ENCODE data around the gene PSMB7. TPM values are rescaled to one million over a fixed set of nuclear protein-coding genes. Genes with fewer than 3 reads are reported as not detected.

PSMB7 gene
- total RNA-seq, 5 donors from 2014 or later (not counting 1 experiment from before 2014, with no cell fraction given), result 62.6 to 75.8 (median 68.6) TPM

- H3K4me1 ChIP-seq (ENCODE audit: control insufficient read depth in 1 of 2, extremely low read depth in 1 of 2, insufficient read depth in 2 of 2, low read length in 2 of 2), result no peaks in the 10 kb centered on the region
- Mint-ChIP-seq H3K36me3 (peaks cover 19% of the 10 kb centered on the region), H3K27ac (no peak overlapping the region), H3K27me3 (no peaks in the 10 kb centered on the region), H3K9me3 (peaks cover 0 to 6% (median 6%) of the 10 kb centered on the region in 3 donors), H3K4me1 (no peaks in the 10 kb centered on the region), H3K4me3 (no peak overlapping the region)
- no peaks in the 10 kb centered on the region for H3K9me3 ChIP-seq
- DNase-seq, result no peak
- no peaks in the 10 kb centered on the region for H3K27me3 ChIP-seq (replicated peaks in 1 of 2; ENCODE audit: control insufficient read depth in 2 of 2, extremely low read depth in 1 of 2, insufficient read depth in 2 of 2, low read length in 1 of 2)
- H3K36me3 ChIP-seq (ENCODE audit: control insufficient read depth in 2 of 2, extremely low read depth in 1 of 2, insufficient read depth in 1 of 2, low read length in 1 of 2), result peaks cover 4 to 6% of the 10 kb centered on the region in 2 donors
- POLR2A ChIA-PET, result no interaction called here
- ATAC-seq (replicated peaks in 1 of 4), result no peak
- H3K4me3 ChIP-seq (ENCODE audit: control insufficient read depth in 1 of 2, extremely low read depth in 1 of 2, low read length in 1 of 2), result no peak overlapping the region
- CTCF ChIA-PET, result no interaction called here
- H3K27ac ChIP-seq (ENCODE audit: low read length), result no peak overlapping the region
- 87% methylated on average over 15 of the region's 18 CpGs for WGBS (ENCODE audit: insufficient coverage)
These were observed 74.8 kb downstream of the PSMB7 start for GRCh38 chr9:124340219-124341069.

- Mint-ChIP-seq H3K4me3 (no peak overlapping the region), H3K9me3 (peaks cover 0 to 6% (median 6%) of the 10 kb centered on the region in 3 donors), H3K4me1 (no peaks in the 10 kb centered on the region), H3K27me3 (no peaks in the 10 kb centered on the region), H3K27ac (no peak overlapping the region), H3K36me3 (peaks cover 24% of the 10 kb centered on the region)
- no peak for ATAC-seq (replicated peaks in 1 of 4)
- Histone ChIP-seq H3K9me3 (no peaks in the 10 kb centered on the region), H3K4me1 (ENCODE audit: control insufficient read depth in 1 of 2, extremely low read depth in 1 of 2, insufficient read depth in 2 of 2, low read length in 2 of 2) (no peaks in the 10 kb centered on the region), H3K4me3 (ENCODE audit: control insufficient read depth in 1 of 2, extremely low read depth in 1 of 2, low read length in 1 of 2) (no peak overlapping the region), H3K36me3 (ENCODE audit: control insufficient read depth in 2 of 2, extremely low read depth in 1 of 2, insufficient read depth in 1 of 2, low read length in 1 of 2) (peaks cover 4 to 6% of the 10 kb centered on the region in 2 donors), H3K27me3 (replicated peaks in 1 of 2; ENCODE audit: control insufficient read depth in 2 of 2, extremely low read depth in 1 of 2, insufficient read depth in 2 of 2, low read length in 1 of 2) (no peaks in the 10 kb centered on the region), H3K27ac (ENCODE audit: low read length) (no peak overlapping the region)
- WGBS (ENCODE audit: insufficient coverage), result 98% methylated on average over 9 of the region's 13 CpGs
- ChIA-PET POLR2A (no interaction called here), CTCF (no interaction called here)
- DNase-seq, result no peak
These were observed 75.6 kb downstream of the PSMB7 start for GRCh38 chr9:124339603-124340146.

GRCh38 chr9:124337562-124337961, 77.7 kb downstream of the PSMB7 start:
- H3K27me3 ChIP-seq (replicated peaks in 1 of 2; ENCODE audit: control insufficient read depth in 2 of 2, extremely low read depth in 1 of 2, insufficient read depth in 2 of 2, low read length in 1 of 2), result no peaks in the 10 kb centered on the region
- Mint-ChIP-seq H3K4me1 (no peaks in the 10 kb centered on the region), H3K4me3 (no peak overlapping the region), H3K9me3 (peaks cover 0 to 6% (median 6%) of the 10 kb centered on the region in 3 donors), H3K36me3 (peaks cover 26% of the 10 kb centered on the region), H3K27me3 (no peaks in the 10 kb centered on the region), H3K27ac (no peak overlapping the region)
- no peak for DNase-seq
- ATAC-seq (replicated peaks in 1 of 4), result no peak
- no peaks in the 10 kb centered on the region for H3K9me3 ChIP-seq
- peaks cover 0 to 4% of the 10 kb centered on the region in 2 donors for H3K36me3 ChIP-seq (ENCODE audit: control insufficient read depth in 2 of 2, extremely low read depth in 1 of 2, insufficient read depth in 1 of 2, low read length in 1 of 2)
- POLR2A ChIA-PET, result no interaction called here
- CTCF ChIA-PET, result no interaction called here
- 100% methylated on average over 1 of the region's 5 CpGs for WGBS (ENCODE audit: insufficient coverage)
- no peak overlapping the region for H3K4me3 ChIP-seq (ENCODE audit: control insufficient read depth in 1 of 2, extremely low read depth in 1 of 2, low read length in 1 of 2)
- H3K27ac ChIP-seq (ENCODE audit: low read length), result no peak overlapping the region
- no peaks in the 10 kb centered on the region for H3K4me1 ChIP-seq (ENCODE audit: control insufficient read depth in 1 of 2, extremely low read depth in 1 of 2, insufficient read depth in 2 of 2, low read length in 2 of 2)

- peaks cover 0 to 6% (median 6%) of the 10 kb centered on the region in 3 donors for H3K9me3 Mint-ChIP-seq
- H3K27me3 ChIP-seq (replicated peaks in 1 of 2; ENCODE audit: control insufficient read depth in 2 of 2, extremely low read depth in 1 of 2, insufficient read depth in 2 of 2, low read length in 1 of 2), result no peaks in the 10 kb centered on the region
- DNase-seq (no peak), ATAC-seq (replicated peaks in 1 of 4) (no peak)
- H3K9me3 ChIP-seq, result no peaks in the 10 kb centered on the region
- H3K4me1 ChIP-seq (ENCODE audit: control insufficient read depth in 1 of 2, extremely low read depth in 1 of 2, insufficient read depth in 2 of 2, low read length in 2 of 2), result no peaks in the 10 kb centered on the region
- peaks cover 0 to 2% of the 10 kb centered on the region in 2 donors for H3K36me3 ChIP-seq (ENCODE audit: control insufficient read depth in 2 of 2, extremely low read depth in 1 of 2, insufficient read depth in 1 of 2, low read length in 1 of 2)
- no peaks in the 10 kb centered on the region for H3K27me3 Mint-ChIP-seq
- no peaks in the 10 kb centered on the region for H3K4me1 Mint-ChIP-seq
- H3K27ac Mint-ChIP-seq, result no peak overlapping the region
- no peak overlapping the region for H3K4me3 ChIP-seq (ENCODE audit: control insufficient read depth in 1 of 2, extremely low read depth in 1 of 2, low read length in 1 of 2)
- POLR2A ChIA-PET, result no interaction called here
- CTCF ChIA-PET, result no interaction called here
- WGBS (ENCODE audit: insufficient coverage), result 87% methylated on average over 14 of the region's 14 CpGs
- H3K36me3 Mint-ChIP-seq, result peaks cover 26% of the 10 kb centered on the region
- no peak overlapping the region for H3K4me3 Mint-ChIP-seq
- H3K27ac ChIP-seq (ENCODE audit: low read length), result no peak overlapping the region
These were observed 79.9 kb downstream of the PSMB7 start for GRCh38 chr9:124335320-124335707.

- Histone ChIP-seq H3K9me3 (no peaks in the 10 kb centered on the region), H3K4me3 (ENCODE audit: control insufficient read depth in 1 of 2, extremely low read depth in 1 of 2, low read length in 1 of 2) (no peak overlapping the region), H3K4me1 (ENCODE audit: control insufficient read depth in 1 of 2, extremely low read depth in 1 of 2, insufficient read depth in 2 of 2, low read length in 2 of 2) (no peaks in the 10 kb centered on the region), H3K27me3 (replicated peaks in 1 of 2; ENCODE audit: control insufficient read depth in 2 of 2, extremely low read depth in 1 of 2, insufficient read depth in 2 of 2, low read length in 1 of 2) (no peaks in the 10 kb centered on the region), H3K36me3 (ENCODE audit: control insufficient read depth in 2 of 2, extremely low read depth in 1 of 2, insufficient read depth in 1 of 2, low read length in 1 of 2) (peaks cover 0 to 2% of the 10 kb centered on the region in 2 donors), H3K27ac (ENCODE audit: low read length) (no peak overlapping the region)
- WGBS (ENCODE audit: insufficient coverage), result 94% methylated on average over 10 of the region's 15 CpGs
- Mint-ChIP-seq H3K36me3 (peaks cover 26% of the 10 kb centered on the region), H3K4me1 (no peaks in the 10 kb centered on the region), H3K27ac (no peak overlapping the region), H3K4me3 (no peak overlapping the region), H3K27me3 (no peaks in the 10 kb centered on the region), H3K9me3 (peaks cover 0 to 6% (median 6%) of the 10 kb centered on the region in 3 donors)
- ChIA-PET CTCF (no interaction called here), POLR2A (no interaction called here)
- DNase-seq (no peak), ATAC-seq (replicated peaks in 1 of 4) (no peak)
These were observed 80.5 kb downstream of the PSMB7 start for GRCh38 chr9:124334568-124335319.

- DNase-seq (no peak), ATAC-seq (replicated peaks in 1 of 4) (no peak)
- H3K27me3 ChIP-seq (replicated peaks in 1 of 2; ENCODE audit: control insufficient read depth in 2 of 2, extremely low read depth in 1 of 2, insufficient read depth in 2 of 2, low read length in 1 of 2), result no peaks in the 10 kb centered on the region
- H3K27me3 Mint-ChIP-seq, result no peaks in the 10 kb centered on the region
- no peaks in the 10 kb centered on the region for H3K4me1 ChIP-seq (ENCODE audit: control insufficient read depth in 1 of 2, extremely low read depth in 1 of 2, insufficient read depth in 2 of 2, low read length in 2 of 2)
- peaks cover 22% of the 10 kb centered on the region for H3K36me3 Mint-ChIP-seq
- WGBS (ENCODE audit: insufficient coverage), result 100% methylated on average over 2 of the region's 7 CpGs
- H3K27ac Mint-ChIP-seq, result no peak overlapping the region
- H3K4me1 Mint-ChIP-seq, result no peaks in the 10 kb centered on the region
- H3K27ac ChIP-seq (ENCODE audit: low read length), result no peak overlapping the region
- peaks cover 0 to 6% (median 1%) of the 10 kb centered on the region in 3 donors for H3K9me3 Mint-ChIP-seq
- CTCF ChIA-PET, result no interaction called here
- no peaks in the 10 kb centered on the region for H3K9me3 ChIP-seq
- H3K4me3 Mint-ChIP-seq, result no peak overlapping the region
- POLR2A ChIA-PET, result no interaction called here
- peaks cover 0 to 7% of the 10 kb centered on the region in 2 donors for H3K36me3 ChIP-seq (ENCODE audit: control insufficient read depth in 2 of 2, extremely low read depth in 1 of 2, insufficient read depth in 1 of 2, low read length in 1 of 2)
- H3K4me3 ChIP-seq (ENCODE audit: control insufficient read depth in 1 of 2, extremely low read depth in 1 of 2, low read length in 1 of 2), result no peak overlapping the region
These were observed 82.1 kb downstream of the PSMB7 start for GRCh38 chr9:124333203-124333579.

All from T-cell (primary cell).